OCI-LY3 (cell line): ENCODE measurements around the gene FRYL.
"Not testable (repeated sequence)": the region's sequence is repeated elsewhere in the genome, so short reads cannot be mapped to it uniquely, and the experiment has no call there.

Experiments
- CTCF ChIP-seq: fragments of 200-600, 300-600 bp; sonication (generic); IDR thresholded peaks from 2 replicates; pipeline ENCODE4 v1.5.1; 2014; ENCODE audit warnings: antibody characterized with exemption, low read length, low read depth
- EZH2phosphoT487 ChIP-seq: fragments of 200-600 bp; shearing (Covaris generic); IDR thresholded peaks from 2 replicates; pipeline ENCODE4 v1.6.1; 2018; ENCODE audit warnings: antibody characterized with exemption, mixed run types, low read depth

GRCh38 chr4:48697516-48697915 is 82.6 kb downstream of the FRYL start:
- TF ChIP-seq CTCF, EZH2phosphoT487: not testable (repeated sequence)
